HepG2 (cell line): Measurements from ENCODE around the gene SPATA13. TPM values are rescaled to one million over a fixed set of nuclear protein-coding genes. Genes with fewer than 3 reads are reported as not detected.

Experiments
- BRD4 ChIP-seq: sonication (generic); formaldehyde crosslinking; IDR thresholded peaks from 2 replicates; pipeline ENCODE4 v1.4.0; 2020; ENCODE audit warnings: missing genetic modification reagents
- CEBPG ChIP-seq: IDR thresholded peaks from 2 replicates; pipeline ENCODE4 v1.6.1; 2016
- CHD4 ChIP-seq: fragments of 200-600 bp; sonication (generic); IDR thresholded peaks from 2 replicates; pipeline ENCODE4 v1.7.0; 2017; ENCODE audit warnings: mild to moderate bottlenecking, low read length, borderline replicate concordance
- EED ChIP-seq: sonication (generic); formaldehyde crosslinking; IDR thresholded peaks from 2 replicates; pipeline ENCODE4 v1.5.0; 2020; ENCODE audit warnings: mild to moderate bottlenecking, missing genetic modification reagents
- ELF1 ChIP-seq: sonication (generic); formaldehyde crosslinking; IDR thresholded peaks from 2 replicates; pipeline ENCODE4 v1.4.0; 2020; ENCODE audit warnings: missing genetic modification reagents
- FIP1L1 ChIP-seq: fragments of 200-400 bp; formaldehyde crosslinking; IDR thresholded peaks from 2 replicates; pipeline ENCODE4 v1.6.1; 2018; ENCODE audit warnings: low read depth, mild to moderate bottlenecking, low read length, moderate library complexity, borderline replicate concordance; ENCODE audit not compliant: insufficient read depth
- MXD4 ChIP-seq: IDR thresholded peaks from 2 replicates; pipeline ENCODE4 v1.6.1; 2016; ENCODE audit warnings: mild to moderate bottlenecking, missing biosample characterization, missing genetic modification reagents
- MYNN ChIP-seq: sonication (generic); formaldehyde crosslinking; IDR thresholded peaks from 2 replicates; pipeline ENCODE4 v1.4.0; 2020; ENCODE audit warnings: mild to moderate bottlenecking, low read depth, missing genetic modification reagents
- PHF20 ChIP-seq: sonication (generic); formaldehyde crosslinking; IDR thresholded peaks from 2 replicates; pipeline ENCODE4 v1.5.0; 2020; ENCODE audit warnings: mild to moderate bottlenecking, missing genetic modification reagents
- TGIF2 ChIP-seq: IDR thresholded peaks from 2 replicates; pipeline ENCODE4 v1.6.1; 2016; ENCODE audit warnings: control low read depth, missing compliant biosample characterization
- U2AF2 ChIP-seq: fragments of 200-400 bp; formaldehyde crosslinking; IDR thresholded peaks from 2 replicates; pipeline ENCODE4 v1.6.1; 2017; ENCODE audit warnings: low read depth, mild to moderate bottlenecking, low read length
- ZBTB37 ChIP-seq: sonication (generic); formaldehyde crosslinking; IDR thresholded peaks from 2 replicates; pipeline ENCODE4 v1.4.0; 2020; ENCODE audit warnings: mild to moderate bottlenecking, missing genetic modification reagents
- ZNF230 ChIP-seq: sonication (generic); formaldehyde crosslinking; IDR thresholded peaks from 2 replicates; pipeline ENCODE4 v1.4.0; 2020; ENCODE audit warnings: mild to moderate bottlenecking, missing genetic modification reagents
- ZNF431 ChIP-seq: sonication (generic); formaldehyde crosslinking; IDR thresholded peaks from 2 replicates; pipeline ENCODE4 v1.9.0; 2022; ENCODE audit warnings: missing genetic modification reagents, low read depth, mild to moderate bottlenecking, borderline replicate concordance
- ZNF451 ChIP-seq: sonication (generic); formaldehyde crosslinking; IDR thresholded peaks from 2 replicates; pipeline ENCODE4 v1.5.0; 2020; ENCODE audit warnings: mild to moderate bottlenecking, missing genetic modification reagents
- ZNF800 ChIP-seq: sonication (generic); formaldehyde crosslinking; IDR thresholded peaks from 2 replicates; pipeline ENCODE4 v1.4.0; 2020; ENCODE audit warnings: missing genetic modification reagents
- polyA plus RNA-seq, 8 experiments: library from polyadenylated mRNA; depleted of rRNA in 3 of 8; stranded (reverse) in 7 of 8; unstranded in 1 of 8; fragments of >200 nt; fragmentation: Illumina TruSeq in 4 of 8; extraction: Trizol in 4 of 8; gene quantifications; 2 replicates each; pipeline versions ENCODE4 v1.2.1 to v1.2.3, GENCODE V29; 2011 to 2016; ENCODE audit warnings: low read depth in 4 of 8, missing spikeins in 1 of 8, mixed read lengths in 1 of 8; ENCODE audit not compliant: insufficient read depth in 1 of 8
- total RNA-seq, 5 experiments: library from RNA; depleted of rRNA; stranded (reverse); fragments of >200 nt; fragmentation: Illumina TruSeq; extraction: Trizol; gene quantifications; 2 replicates each; pipeline ENCODE4 v1.2.3, GENCODE V29; 2016; ENCODE audit warnings: low read depth in 1 of 5
- TF ChIP-seq, protein P1 (sequence below): sonication (generic); formaldehyde crosslinking; IDR thresholded peaks from 2 replicates; pipeline ENCODE4 v1.8.1; 2023; ENCODE audit warnings: missing genetic modification reagents, mild to moderate bottlenecking, borderline replicate concordance
- TF ChIP-seq, protein P2 (sequence below): sonication (generic); formaldehyde crosslinking; IDR thresholded peaks from 2 replicates; pipeline ENCODE4; 2020; ENCODE audit warnings: missing genetic modification reagents, mild to moderate bottlenecking, borderline replicate concordance
- TF ChIP-seq, protein P3 (sequence below): sonication (generic); formaldehyde crosslinking; IDR thresholded peaks from 2 replicates; pipeline ENCODE4 v1.8.1; 2023; ENCODE audit warnings: missing genetic modification reagents, inconsistent platforms, borderline replicate concordance
- TF ChIP-seq, protein P4 (sequence below): sonication (generic); formaldehyde crosslinking; IDR thresholded peaks from 2 replicates; pipeline ENCODE4 v1.4.0; 2020; ENCODE audit warnings: mild to moderate bottlenecking, missing genetic modification reagents

Gene SPATA13
- total and polyA plus RNA-seq, 2 of the 13 experiments (the other 11 are each of a cell fraction or from before 2014, with no cell fraction given) = 11.3 to 14.2 TPM

DNA sequence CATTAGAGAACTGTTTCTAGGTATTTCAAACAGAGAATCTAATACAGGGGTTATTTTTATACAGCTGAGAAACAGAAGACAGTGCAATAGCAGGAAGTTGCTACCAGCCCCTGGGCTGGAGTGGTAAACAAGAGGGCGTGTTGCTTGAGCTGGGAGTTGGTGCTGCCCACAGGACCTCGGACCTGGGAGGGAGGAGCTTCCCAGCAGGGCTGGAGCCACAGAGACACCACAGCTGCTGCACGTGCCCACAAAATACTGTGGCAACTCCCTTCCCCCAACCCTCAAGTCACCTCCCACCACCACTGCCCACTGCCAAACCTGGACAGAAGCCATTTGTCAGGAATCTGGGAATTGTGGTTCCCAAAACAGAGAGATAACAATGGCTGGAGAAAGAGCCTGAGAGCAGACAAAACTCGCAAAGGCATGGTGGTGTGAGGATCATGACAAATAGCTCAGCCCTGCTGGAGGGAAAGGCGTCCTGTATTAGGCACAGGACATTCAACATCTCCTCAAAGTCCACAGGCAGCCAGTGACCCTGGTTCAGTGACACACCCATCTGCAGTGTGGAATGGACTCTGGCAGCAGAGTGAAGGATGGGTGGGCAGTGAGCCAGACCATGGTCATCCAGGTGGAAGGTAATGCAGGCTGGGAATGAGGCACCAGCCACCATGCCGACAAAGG is 57.2 kb downstream of the SPATA13 start (continued):
- TF ChIP-seq ZBTB37 (CRISPR knock-in tag) (0 out of 2 replicates have a peak, but pooled peaks have one; percentile 62), TGIF2 (CRISPR knock-in tag) (no peak), CHD4 (no peak), ZNF800 (CRISPR knock-in tag) (no peak), ZNF431 (CRISPR knock-in tag) (no peak), ZNF230 (peak; percentile 73; the same call in 1 of the 2 replicates), PHF20 (no peak), U2AF2 (no peak), ELF1 (CRISPR knock-in tag) (peak; percentile 69), MYNN (no peak), CEBPG (no peak), ZNF451 (no peak), FIP1L1 (no peak), MXD4 (no peak; the same call in 1 of the 2 replicates), BRD4 (CRISPR knock-in tag) (no peak), EED (CRISPR knock-in tag) (no peak)
- TF ChIP-seq, protein P1, sequence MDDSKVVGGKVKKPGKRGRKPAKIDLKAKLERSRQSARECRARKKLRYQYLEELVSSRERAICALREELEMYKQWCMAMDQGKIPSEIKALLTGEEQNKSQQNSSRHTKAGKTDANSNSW (CRISPR knock-in tag) = no peak
- TF ChIP-seq, protein P2, sequence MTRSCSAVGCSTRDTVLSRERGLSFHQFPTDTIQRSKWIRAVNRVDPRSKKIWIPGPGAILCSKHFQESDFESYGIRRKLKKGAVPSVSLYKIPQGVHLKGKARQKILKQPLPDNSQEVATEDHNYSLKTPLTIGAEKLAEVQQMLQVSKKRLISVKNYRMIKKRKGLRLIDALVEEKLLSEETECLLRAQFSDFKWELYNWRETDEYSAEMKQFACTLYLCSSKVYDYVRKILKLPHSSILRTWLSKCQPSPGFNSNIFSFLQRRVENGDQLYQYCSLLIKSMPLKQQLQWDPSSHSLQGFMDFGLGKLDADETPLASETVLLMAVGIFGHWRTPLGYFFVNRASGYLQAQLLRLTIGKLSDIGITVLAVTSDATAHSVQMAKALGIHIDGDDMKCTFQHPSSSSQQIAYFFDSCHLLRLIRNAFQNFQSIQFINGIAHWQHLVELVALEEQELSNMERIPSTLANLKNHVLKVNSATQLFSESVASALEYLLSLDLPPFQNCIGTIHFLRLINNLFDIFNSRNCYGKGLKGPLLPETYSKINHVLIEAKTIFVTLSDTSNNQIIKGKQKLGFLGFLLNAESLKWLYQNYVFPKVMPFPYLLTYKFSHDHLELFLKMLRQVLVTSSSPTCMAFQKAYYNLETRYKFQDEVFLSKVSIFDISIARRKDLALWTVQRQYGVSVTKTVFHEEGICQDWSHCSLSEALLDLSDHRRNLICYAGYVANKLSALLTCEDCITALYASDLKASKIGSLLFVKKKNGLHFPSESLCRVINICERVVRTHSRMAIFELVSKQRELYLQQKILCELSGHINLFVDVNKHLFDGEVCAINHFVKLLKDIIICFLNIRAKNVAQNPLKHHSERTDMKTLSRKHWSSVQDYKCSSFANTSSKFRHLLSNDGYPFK (CRISPR knock-in tag) = peak; percentile 36; the same call in 1 of the 2 replicates
- TF ChIP-seq, protein P3, sequence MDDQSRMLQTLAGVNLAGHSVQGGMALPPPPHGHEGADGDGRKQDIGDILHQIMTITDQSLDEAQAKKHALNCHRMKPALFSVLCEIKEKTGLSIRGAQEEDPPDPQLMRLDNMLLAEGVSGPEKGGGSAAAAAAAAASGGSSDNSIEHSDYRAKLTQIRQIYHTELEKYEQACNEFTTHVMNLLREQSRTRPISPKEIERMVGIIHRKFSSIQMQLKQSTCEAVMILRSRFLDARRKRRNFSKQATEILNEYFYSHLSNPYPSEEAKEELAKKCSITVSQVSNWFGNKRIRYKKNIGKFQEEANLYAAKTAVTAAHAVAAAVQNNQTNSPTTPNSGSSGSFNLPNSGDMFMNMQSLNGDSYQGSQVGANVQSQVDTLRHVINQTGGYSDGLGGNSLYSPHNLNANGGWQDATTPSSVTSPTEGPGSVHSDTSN (CRISPR knock-in tag) = no peak
- TF ChIP-seq, protein P4, sequence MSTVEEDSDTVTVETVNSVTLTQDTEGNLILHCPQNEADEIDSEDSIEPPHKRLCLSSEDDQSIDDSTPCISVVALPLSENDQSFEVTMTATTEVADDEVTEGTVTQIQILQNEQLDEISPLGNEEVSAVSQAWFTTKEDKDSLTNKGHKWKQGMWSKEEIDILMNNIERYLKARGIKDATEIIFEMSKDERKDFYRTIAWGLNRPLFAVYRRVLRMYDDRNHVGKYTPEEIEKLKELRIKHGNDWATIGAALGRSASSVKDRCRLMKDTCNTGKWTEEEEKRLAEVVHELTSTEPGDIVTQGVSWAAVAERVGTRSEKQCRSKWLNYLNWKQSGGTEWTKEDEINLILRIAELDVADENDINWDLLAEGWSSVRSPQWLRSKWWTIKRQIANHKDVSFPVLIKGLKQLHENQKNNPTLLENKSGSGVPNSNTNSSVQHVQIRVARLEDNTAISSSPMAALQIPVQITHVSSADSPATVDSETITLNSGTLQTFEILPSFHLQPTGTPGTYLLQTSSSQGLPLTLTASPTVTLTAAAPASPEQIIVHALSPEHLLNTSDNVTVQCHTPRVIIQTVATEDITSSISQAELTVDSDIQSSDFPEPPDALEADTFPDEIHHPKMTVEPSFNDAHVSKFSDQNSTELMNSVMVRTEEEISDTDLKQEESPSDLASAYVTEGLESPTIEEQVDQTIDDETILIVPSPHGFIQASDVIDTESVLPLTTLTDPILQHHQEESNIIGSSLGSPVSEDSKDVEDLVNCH (CRISPR knock-in tag) = no peak
